ENCODE data around the gene PUS1. TPM values are rescaled to one million over a fixed set of nuclear protein-coding genes. Genes with fewer than 3 reads are reported as not detected.

The PUS1 gene
- total and polyA plus RNA-seq, 9 of the 15 experiments (the other 6 are each of a cell fraction or from before 2014, with no cell fraction given), result 1.9 to 90.8 (median 30.0) TPM

- TF ChIP-seq HNRNPLL (IDR thresholded peaks at IDR 0.05; ENCODE audit: low read depth, low read length, poor library complexity, severe bottlenecking) (no peak), BDP1 (IDR thresholded peaks at IDR 0.05; ENCODE audit: insufficient read depth, insufficient read length) (no peak), ZBTB40 (IDR thresholded peaks at IDR 0.05) (no peak), ZBTB40 (CRISPR knock-in tag; IDR thresholded peaks at IDR 0.05) (no peak), ZNF324 (CRISPR knock-in tag; IDR thresholded peaks at IDR 0.05) (no peak), EWSR1 (IDR thresholded peaks at IDR 0.05; ENCODE audit: borderline replicate concordance, low read depth, partially characterized antibody) (no peak), ARID4B (CRISPR knock-in tag; IDR thresholded peaks at IDR 0.05) (peak; percentile 70; the same call in 1 of the 2 replicates), GABPB2 (CRISPR knock-in tag; conservative IDR thresholded peaks at IDR 0.05) (no peak), DNMT1 (IDR thresholded peaks at IDR 0.05) (no peak), E2F4 (CRISPR knock-in tag; IDR thresholded peaks at IDR 0.05; ENCODE audit: low read depth) (no peak), ESRRB (CRISPR knock-in tag; IDR thresholded peaks at IDR 0.05; ENCODE audit: borderline replicate concordance) (no peak), PHB (CRISPR knock-in tag; IDR thresholded peaks at IDR 0.05) (no peak)
Observed at GRCh38 chr12:131949431-131950181, 20.5 kb downstream of the PUS1 start, which contains the start of gene EP400 (continued).
